Pericardium fibroblast (primary cell): ENCODE results near the gene MRC2. TPM values are rescaled to one million over a fixed set of nuclear protein-coding genes. Genes with fewer than 3 reads are reported as not detected.

Experiments
- total RNA-seq: library from RNA; depleted of rRNA; stranded (reverse); fragments of >200 nt; gene quantifications from 2 replicates; pipeline ENCODE4 v1.2.3, GENCODE V29; 2015

Gene MRC2, protein sequence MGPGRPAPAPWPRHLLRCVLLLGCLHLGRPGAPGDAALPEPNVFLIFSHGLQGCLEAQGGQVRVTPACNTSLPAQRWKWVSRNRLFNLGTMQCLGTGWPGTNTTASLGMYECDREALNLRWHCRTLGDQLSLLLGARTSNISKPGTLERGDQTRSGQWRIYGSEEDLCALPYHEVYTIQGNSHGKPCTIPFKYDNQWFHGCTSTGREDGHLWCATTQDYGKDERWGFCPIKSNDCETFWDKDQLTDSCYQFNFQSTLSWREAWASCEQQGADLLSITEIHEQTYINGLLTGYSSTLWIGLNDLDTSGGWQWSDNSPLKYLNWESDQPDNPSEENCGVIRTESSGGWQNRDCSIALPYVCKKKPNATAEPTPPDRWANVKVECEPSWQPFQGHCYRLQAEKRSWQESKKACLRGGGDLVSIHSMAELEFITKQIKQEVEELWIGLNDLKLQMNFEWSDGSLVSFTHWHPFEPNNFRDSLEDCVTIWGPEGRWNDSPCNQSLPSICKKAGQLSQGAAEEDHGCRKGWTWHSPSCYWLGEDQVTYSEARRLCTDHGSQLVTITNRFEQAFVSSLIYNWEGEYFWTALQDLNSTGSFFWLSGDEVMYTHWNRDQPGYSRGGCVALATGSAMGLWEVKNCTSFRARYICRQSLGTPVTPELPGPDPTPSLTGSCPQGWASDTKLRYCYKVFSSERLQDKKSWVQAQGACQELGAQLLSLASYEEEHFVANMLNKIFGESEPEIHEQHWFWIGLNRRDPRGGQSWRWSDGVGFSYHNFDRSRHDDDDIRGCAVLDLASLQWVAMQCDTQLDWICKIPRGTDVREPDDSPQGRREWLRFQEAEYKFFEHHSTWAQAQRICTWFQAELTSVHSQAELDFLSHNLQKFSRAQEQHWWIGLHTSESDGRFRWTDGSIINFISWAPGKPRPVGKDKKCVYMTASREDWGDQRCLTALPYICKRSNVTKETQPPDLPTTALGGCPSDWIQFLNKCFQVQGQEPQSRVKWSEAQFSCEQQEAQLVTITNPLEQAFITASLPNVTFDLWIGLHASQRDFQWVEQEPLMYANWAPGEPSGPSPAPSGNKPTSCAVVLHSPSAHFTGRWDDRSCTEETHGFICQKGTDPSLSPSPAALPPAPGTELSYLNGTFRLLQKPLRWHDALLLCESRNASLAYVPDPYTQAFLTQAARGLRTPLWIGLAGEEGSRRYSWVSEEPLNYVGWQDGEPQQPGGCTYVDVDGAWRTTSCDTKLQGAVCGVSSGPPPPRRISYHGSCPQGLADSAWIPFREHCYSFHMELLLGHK (N-terminal part only)
- total RNA-seq, result 300 and 438 TPM in 2 replicates

GRCh38 chr17:62627219-62627903 is at the start of gene MRC2:
MRC2 (plus strand) TSS chr17:62627670; CDS start chr17:62627803, 133 bp downstream.

Other genes with a start within 250 kb of the MRC2 start
- gene EFCAB3, start 247.1 kb upstream of the MRC2 start, total RNA-seq, result not detected in 2 replicates
- gene METTL2A, start 203.8 kb upstream of the MRC2 start, total RNA-seq, result 9.9 and 14.4 TPM in 2 replicates
- gene TLK2, start 148.8 kb upstream of the MRC2 start, total RNA-seq, result 22.8 and 23.7 TPM in 2 replicates
- under 0.01 TPM in 1 of 2 replicates, not detected in the other for gene MARCHF10, start 180.6 kb downstream of the MRC2 start, total RNA-seq